Measurements from ENCODE around the gene ZMYND8.
"Not testable (repeated sequence)": the region's sequence is repeated elsewhere in the genome, so short reads cannot be mapped to it uniquely, and the experiment has no call there.

The ZMYND8 gene

GRCh38 chr20:47201074-47201730 lies 155.3 kb downstream of the ZMYND8 start:
- no peak for DNase-seq

GRCh38 chr20:47198996-47199552 lies 157.4 kb downstream of the ZMYND8 start:
- no peak for DNase-seq

GRCh38 chr20:47198254-47198671 lies 158.2 kb downstream of the ZMYND8 start:
- DNase-seq, result no peak

- DNase-seq, result peak; percentile 67 to 78
These were observed 160.1 kb downstream of the ZMYND8 start for GRCh38 chr20:47196091-47197081.

GRCh38 chr20:47195573-47195972 lies 160.9 kb downstream of the ZMYND8 start:
- DNase-seq, result no peak

- DNase-seq, result no peak
These were observed 164.5 kb downstream of the ZMYND8 start for GRCh38 chr20:47191956-47192355.

GRCh38 chr20:47191074-47191673 lies 165.3 kb downstream of the ZMYND8 start:
- DNase-seq, result no peak

GRCh38 chr20:47189060-47189459 lies 167.4 kb downstream of the ZMYND8 start:
- no peak for DNase-seq

GRCh38 chr20:47188540-47188939 lies 168.0 kb downstream of the ZMYND8 start:
- DNase-seq, result no peak

- DNase-seq, result no peak
These were observed 168.9 kb downstream of the ZMYND8 start for GRCh38 chr20:47187450-47188195.

GRCh38 chr20:47183367-47183766 lies 173.1 kb downstream of the ZMYND8 start:
- DNase-seq, result no peak

- DNase-seq, result peak; percentile 79 to 84
These were observed 175.2 kb downstream of the ZMYND8 start for GRCh38 chr20:47181056-47181862.

- no peak for DNase-seq
These were observed 177.2 kb downstream of the ZMYND8 start for GRCh38 chr20:47179267-47179666.

- DNase-seq, result no peak
These were observed 177.6 kb downstream of the ZMYND8 start for GRCh38 chr20:47178851-47179250.

GRCh38 chr20:47178277-47178676 lies 178.2 kb downstream of the ZMYND8 start:
- DNase-seq, result no peak

- not testable (repeated sequence) for DNase-seq
These were observed 180.3 kb downstream of the ZMYND8 start for GRCh38 chr20:47176217-47176616.

GRCh38 chr20:47175493-47175892 lies 181.0 kb downstream of the ZMYND8 start:
- DNase-seq, result no peak

- no peak for DNase-seq
These were observed 181.8 kb downstream of the ZMYND8 start for GRCh38 chr20:47174456-47175243.

- DNase-seq, result peak in 1 of 2 donors; percentile 33
These were observed 182.8 kb downstream of the ZMYND8 start for GRCh38 chr20:47173596-47174216.

GRCh38 chr20:47172579-47172978 lies 183.9 kb downstream of the ZMYND8 start:
- DNase-seq, result no peak

All from inflammatory macrophage (primary cell).